K562 (cell line): ENCODE results near the gene DNAJC6. TPM values are rescaled to one million over a fixed set of nuclear protein-coding genes. Genes with fewer than 3 reads are reported as not detected.

Source experiments
- HDAC6 ChIP-seq: IDR thresholded peaks from 2 replicates; pipeline ENCODE4 v1.6.1; 2012; ENCODE audit warnings: low read depth, mild to moderate bottlenecking, control low read depth, inconsistent platforms, low read length, moderate library complexity
- KDM1A ChIP-seq, 2 experiments: fragments of 450-650 bp; IDR thresholded peaks; 2 replicates each; pipeline ENCODE4 v1.6.1; 2016; ENCODE audit warnings: mild to moderate bottlenecking in 2 of 2
- NFIC ChIP-seq: fragments of 450-650 bp; IDR thresholded peaks from 2 replicates; pipeline ENCODE4 v1.6.1; 2017; ENCODE audit warnings: mild to moderate bottlenecking, inconsistent platforms
- RFX1 ChIP-seq: fragments of 450-650 bp; IDR thresholded peaks from 2 replicates; pipeline ENCODE4 v1.6.1; 2016; ENCODE audit warnings: mild to moderate bottlenecking, moderate library complexity
- YY1 ChIP-seq, 3 experiments: IDR thresholded peaks; 2 replicates each; pipeline ENCODE4 v1.6.1; 2011; ENCODE audit warnings: low read length in 2 of 3, mild to moderate bottlenecking in 2 of 3, moderate library complexity in 2 of 3, borderline replicate concordance in 1 of 3, control low read depth in 1 of 3, low read depth in 1 of 3; ENCODE audit not compliant: insufficient read depth in 3 of 3, insufficient replicate concordance in 2 of 3, control insufficient read depth in 1 of 3, insufficient read length in 1 of 3; ENCODE audit errors: extremely low read depth in 1 of 3
- ZNF395 ChIP-seq: fragments of 200-800 bp; sonication (Bioruptor generic); IDR thresholded peaks from 2 replicates; pipeline ENCODE4 v1.6.1; 2017; ENCODE audit warnings: missing genetic modification characterization, missing compliant biosample characterization
- polyA plus RNA-seq, 8 experiments: library from polyadenylated mRNA; depleted of rRNA in 4 of 8; stranded (reverse) in 5 of 8; unstranded in 3 of 8; fragments of >200 nt; fragmentation: Nextera tagmentation in 2 of 8; fragmentation: Illumina TruSeq in 1 of 8; extraction: Ambion mirVana in 2 of 8; extraction: Trizol in 1 of 8; gene quantifications; 2 replicates each; pipeline versions ENCODE4 v1.2.1 to v1.2.3, GENCODE V29; 2011 to 2014; ENCODE audit warnings: inconsistent platforms in 1 of 8, missing spikeins in 1 of 8
- total RNA-seq, 7 experiments: library from RNA; depleted of rRNA in 6 of 7; stranded (reverse); fragments of >200 nt in 6 of 7; fragmentation: Illumina TruSeq in 2 of 7; extraction: Trizol in 2 of 7; gene quantifications; 2 replicates each; pipeline versions ENCODE4 v1.2.1 to v1.2.3, GENCODE V29; 2011 to 2021; ENCODE audit warnings: low replicate concordance in 1 of 7
- TF ChIP-seq, protein P1 (sequence below), 2 experiments: fragments of 150-350 bp in 1 of 2; IDR thresholded peaks; 2 replicates each; pipeline ENCODE4 v1.6.1; 2012 to 2016; ENCODE audit warnings: low read depth in 2 of 2, low read length in 2 of 2, mild to moderate bottlenecking in 1 of 2, moderate library complexity in 1 of 2
- TF ChIP-seq, protein P2 (sequence below): fragments of 450-650 bp; IDR thresholded peaks from 2 replicates; pipeline ENCODE4 v1.6.1; 2017; ENCODE audit warnings: antibody characterized with exemption, mild to moderate bottlenecking
- TF ChIP-seq, protein P3 (sequence below): fragments of 200-800 bp; sonication (Bioruptor generic); IDR thresholded peaks from 2 replicates; pipeline ENCODE4 v1.6.1; 2016; ENCODE audit warnings: missing genetic modification characterization, missing compliant biosample characterization

The DNAJC6 gene
- total and polyA plus RNA-seq, 9 of the 15 experiments (the other 6 are each of a cell fraction or from before 2014, with no cell fraction given): 6.7 to 78.7 (median 28.0) TPM

DNA sequence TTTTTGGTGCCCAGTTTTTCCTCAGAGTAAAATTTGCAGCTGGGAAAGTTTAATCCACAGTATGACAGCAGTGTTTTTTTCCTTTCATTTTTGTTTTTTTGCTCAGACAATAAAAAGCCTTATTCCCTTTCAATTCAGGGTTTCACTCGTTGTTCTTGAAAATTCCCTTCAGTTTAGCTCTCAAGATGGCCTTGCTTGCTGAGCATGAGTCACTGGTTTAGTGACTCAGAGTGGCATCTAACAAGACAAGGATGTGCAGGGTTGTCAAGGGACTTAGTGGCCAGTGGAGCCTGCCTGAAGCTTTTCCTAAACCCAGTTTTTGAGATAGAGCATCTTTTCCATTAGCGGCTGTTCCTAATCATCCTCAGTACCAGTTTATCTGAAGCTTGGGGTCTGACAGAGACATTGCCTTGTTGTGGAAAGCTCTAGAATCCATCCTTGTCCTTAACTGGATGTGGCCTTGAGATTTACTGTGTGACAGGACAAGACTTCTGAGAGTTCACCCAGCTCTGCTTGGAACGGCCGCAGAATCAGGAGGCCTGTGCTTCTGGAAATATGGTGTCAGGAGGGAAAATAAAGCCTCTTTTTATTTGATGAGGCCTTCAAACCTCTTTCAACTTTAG, 48.4 kb upstream of the DNAJC6 start (continued):
- TF ChIP-seq NFIC (no peak), KDM1A (IDR thresholded peaks at IDR 0.05) (peak; percentile 49 to 54; a peak in 2 of 4 replicates), RFX1 (peak; percentile 30; the same call in 1 of the 2 replicates), YY1 (IDR thresholded peaks at IDR 0.05; ENCODE audit: borderline replicate concordance in 1 of 3, control insufficient read depth in 1 of 3, extremely low read depth in 1 of 3, insufficient read depth in 3 of 3, insufficient read length in 1 of 3, insufficient replicate concordance in 2 of 3, low read depth in 1 of 3, low read length in 2 of 3) (peak in 1 of 3 experiments; percentile 77), HDAC6 (no peak), ZNF395 (0 out of 2 replicates have a peak, but pooled peaks have one; percentile 29)
- TF ChIP-seq, protein P1, sequence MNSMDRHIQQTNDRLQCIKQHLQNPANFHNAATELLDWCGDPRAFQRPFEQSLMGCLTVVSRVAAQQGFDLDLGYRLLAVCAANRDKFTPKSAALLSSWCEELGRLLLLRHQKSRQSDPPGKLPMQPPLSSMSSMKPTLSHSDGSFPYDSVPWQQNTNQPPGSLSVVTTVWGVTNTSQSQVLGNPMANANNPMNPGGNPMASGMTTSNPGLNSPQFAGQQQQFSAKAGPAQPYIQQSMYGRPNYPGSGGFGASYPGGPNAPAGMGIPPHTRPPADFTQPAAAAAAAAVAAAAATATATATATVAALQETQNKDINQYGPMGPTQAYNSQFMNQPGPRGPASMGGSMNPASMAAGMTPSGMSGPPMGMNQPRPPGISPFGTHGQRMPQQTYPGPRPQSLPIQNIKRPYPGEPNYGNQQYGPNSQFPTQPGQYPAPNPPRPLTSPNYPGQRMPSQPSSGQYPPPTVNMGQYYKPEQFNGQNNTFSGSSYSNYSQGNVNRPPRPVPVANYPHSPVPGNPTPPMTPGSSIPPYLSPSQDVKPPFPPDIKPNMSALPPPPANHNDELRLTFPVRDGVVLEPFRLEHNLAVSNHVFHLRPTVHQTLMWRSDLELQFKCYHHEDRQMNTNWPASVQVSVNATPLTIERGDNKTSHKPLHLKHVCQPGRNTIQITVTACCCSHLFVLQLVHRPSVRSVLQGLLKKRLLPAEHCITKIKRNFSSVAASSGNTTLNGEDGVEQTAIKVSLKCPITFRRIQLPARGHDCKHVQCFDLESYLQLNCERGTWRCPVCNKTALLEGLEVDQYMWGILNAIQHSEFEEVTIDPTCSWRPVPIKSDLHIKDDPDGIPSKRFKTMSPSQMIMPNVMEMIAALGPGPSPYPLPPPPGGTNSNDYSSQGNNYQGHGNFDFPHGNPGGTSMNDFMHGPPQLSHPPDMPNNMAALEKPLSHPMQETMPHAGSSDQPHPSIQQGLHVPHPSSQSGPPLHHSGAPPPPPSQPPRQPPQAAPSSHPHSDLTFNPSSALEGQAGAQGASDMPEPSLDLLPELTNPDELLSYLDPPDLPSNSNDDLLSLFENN (IDR thresholded peaks at IDR 0.05; ENCODE audit: low read depth in 2 of 2, low read length in 2 of 2): no peak
- TF ChIP-seq, protein P2, sequence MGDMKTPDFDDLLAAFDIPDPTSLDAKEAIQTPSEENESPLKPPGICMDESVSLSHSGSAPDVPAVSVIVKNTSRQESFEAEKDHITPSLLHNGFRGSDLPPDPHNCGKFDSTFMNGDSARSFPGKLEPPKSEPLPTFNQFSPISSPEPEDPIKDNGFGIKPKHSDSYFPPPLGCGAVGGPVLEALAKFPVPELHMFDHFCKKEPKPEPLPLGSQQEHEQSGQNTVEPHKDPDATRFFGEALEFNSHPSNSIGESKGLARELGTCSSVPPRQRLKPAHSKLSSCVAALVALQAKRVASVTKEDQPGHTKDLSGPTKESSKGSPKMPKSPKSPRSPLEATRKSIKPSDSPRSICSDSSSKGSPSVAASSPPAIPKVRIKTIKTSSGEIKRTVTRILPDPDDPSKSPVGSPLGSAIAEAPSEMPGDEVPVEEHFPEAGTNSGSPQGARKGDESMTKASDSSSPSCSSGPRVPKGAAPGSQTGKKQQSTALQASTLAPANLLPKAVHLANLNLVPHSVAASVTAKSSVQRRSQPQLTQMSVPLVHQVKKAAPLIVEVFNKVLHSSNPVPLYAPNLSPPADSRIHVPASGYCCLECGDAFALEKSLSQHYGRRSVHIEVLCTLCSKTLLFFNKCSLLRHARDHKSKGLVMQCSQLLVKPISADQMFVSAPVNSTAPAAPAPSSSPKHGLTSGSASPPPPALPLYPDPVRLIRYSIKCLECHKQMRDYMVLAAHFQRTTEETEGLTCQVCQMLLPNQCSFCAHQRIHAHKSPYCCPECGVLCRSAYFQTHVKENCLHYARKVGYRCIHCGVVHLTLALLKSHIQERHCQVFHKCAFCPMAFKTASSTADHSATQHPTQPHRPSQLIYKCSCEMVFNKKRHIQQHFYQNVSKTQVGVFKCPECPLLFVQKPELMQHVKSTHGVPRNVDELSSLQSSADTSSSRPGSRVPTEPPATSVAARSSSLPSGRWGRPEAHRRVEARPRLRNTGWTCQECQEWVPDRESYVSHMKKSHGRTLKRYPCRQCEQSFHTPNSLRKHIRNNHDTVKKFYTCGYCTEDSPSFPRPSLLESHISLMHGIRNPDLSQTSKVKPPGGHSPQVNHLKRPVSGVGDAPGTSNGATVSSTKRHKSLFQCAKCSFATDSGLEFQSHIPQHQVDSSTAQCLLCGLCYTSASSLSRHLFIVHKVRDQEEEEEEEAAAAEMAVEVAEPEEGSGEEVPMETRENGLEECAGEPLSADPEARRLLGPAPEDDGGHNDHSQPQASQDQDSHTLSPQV: peak; percentile 52
- TF ChIP-seq, protein P3, sequence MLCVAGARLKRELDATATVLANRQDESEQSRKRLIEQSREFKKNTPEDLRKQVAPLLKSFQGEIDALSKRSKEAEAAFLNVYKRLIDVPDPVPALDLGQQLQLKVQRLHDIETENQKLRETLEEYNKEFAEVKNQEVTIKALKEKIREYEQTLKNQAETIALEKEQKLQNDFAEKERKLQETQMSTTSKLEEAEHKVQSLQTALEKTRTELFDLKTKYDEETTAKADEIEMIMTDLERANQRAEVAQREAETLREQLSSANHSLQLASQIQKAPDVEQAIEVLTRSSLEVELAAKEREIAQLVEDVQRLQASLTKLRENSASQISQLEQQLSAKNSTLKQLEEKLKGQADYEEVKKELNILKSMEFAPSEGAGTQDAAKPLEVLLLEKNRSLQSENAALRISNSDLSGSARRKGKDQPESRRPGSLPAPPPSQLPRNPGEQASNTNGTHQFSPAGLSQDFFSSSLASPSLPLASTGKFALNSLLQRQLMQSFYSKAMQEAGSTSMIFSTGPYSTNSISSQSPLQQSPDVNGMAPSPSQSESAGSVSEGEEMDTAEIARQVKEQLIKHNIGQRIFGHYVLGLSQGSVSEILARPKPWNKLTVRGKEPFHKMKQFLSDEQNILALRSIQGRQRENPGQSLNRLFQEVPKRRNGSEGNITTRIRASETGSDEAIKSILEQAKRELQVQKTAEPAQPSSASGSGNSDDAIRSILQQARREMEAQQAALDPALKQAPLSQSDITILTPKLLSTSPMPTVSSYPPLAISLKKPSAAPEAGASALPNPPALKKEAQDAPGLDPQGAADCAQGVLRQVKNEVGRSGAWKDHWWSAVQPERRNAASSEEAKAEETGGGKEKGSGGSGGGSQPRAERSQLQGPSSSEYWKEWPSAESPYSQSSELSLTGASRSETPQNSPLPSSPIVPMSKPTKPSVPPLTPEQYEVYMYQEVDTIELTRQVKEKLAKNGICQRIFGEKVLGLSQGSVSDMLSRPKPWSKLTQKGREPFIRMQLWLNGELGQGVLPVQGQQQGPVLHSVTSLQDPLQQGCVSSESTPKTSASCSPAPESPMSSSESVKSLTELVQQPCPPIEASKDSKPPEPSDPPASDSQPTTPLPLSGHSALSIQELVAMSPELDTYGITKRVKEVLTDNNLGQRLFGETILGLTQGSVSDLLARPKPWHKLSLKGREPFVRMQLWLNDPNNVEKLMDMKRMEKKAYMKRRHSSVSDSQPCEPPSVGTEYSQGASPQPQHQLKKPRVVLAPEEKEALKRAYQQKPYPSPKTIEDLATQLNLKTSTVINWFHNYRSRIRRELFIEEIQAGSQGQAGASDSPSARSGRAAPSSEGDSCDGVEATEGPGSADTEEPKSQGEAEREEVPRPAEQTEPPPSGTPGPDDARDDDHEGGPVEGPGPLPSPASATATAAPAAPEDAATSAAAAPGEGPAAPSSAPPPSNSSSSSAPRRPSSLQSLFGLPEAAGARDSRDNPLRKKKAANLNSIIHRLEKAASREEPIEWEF (CRISPR knock-in tag): no peak
